ENCODE results near the gene TGM5.

Gene TGM5

DNA sequence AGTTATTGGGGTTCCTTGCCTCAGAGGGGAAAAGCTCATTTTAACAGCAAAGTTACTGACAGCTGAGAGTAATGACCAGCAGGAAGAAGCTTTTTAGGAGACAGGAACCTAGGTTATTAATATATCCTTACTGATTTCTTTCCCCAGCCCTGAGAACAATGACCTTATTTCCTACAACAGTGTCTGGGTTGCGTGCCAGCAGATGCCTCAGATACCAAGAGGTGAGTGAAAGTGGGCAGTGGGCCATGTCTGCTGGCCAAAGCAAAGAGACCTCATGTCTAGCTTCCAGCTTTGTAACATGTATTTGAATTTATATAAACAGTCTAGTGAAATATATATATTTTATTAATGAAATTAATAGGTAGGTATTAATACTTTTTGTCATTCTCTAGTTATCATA is 76.5 kb downstream of the TGM5 start:
- DNase-seq: no peak

GRCh38 chr15:43189296-43189695 is 77.4 kb downstream of the TGM5 start:
- no peak for DNase-seq

- DNase-seq: no peak
Observed at GRCh38 chr15:43187544-43188155, 79.1 kb downstream of the TGM5 start.

- DNase-seq: no peak
Observed at GRCh38 chr15:43186003-43186353, 80.8 kb downstream of the TGM5 start.

DNA sequence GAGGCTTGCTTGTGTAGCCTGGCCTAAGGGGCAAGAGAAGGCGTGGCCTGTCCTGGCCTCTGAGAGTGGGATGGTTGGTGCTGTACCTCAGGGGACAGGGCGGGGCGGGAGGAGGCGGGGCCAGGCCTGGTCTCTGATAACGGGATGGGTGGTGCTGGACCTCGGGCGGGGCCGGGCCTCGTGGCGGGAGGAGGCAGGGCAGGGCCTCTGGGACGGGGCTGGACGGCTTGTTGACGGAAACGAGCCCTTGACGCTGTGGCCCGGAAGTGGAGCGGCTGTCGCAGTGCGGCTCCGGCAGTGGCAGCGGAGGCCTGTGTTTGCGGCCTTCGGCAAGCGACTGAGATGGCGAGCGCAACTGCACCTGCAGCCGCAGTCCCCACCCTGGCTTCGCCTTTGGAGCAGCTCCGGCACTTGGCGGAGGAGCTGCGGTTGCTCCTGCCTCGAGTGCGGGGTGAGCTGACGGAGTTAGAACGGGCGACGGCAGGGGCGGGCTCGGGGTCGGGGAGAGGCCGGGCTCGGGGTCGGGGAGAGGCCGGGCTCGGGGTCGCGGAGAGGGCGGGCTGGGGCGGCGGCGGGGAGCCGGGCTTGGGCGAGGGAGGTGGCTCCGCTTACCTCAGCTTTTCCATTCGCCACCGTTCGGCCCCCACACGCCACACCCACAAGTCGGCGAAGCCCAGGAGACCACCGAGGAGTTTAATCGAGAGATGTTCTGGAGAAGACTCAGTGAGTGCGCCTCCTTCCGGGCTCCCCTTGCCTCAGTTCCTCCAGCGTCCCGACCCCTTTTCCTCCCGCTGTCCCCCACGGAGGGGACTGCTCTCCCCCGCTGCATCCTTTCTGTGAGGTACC is 81.3 kb downstream of the TGM5 start, which contains the start of gene CCNDBP1:
Gene CCNDBP1, plus strand, starts transcription at position 247 of the 846 bp plus-strand sequence. Its CDS starts 96 bp downstream, at position 343.
- peak; percentile 76 to 87 for DNase-seq

GRCh38 chr15:43184407-43185124 is 82.2 kb downstream of the TGM5 start:
- DNase-seq: no peak

DNA sequence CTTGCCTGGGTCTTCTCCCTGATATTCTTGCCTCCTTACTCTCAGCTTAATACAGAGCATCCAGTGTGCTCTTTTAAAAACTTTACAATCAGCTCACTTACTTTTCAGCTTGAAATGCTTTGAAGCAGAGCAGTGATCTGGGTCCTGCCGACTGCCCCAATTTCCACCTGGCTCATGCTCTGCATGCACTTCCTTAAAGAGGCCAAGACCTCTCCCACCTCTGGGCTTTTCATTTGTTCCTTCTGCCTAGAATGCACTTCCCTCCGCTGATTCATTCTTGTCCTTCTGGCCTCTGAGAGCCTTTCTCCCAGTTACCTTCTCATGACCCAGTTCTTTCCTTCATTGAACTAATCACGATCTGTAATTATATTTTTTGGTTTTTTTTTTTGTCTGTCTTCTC is 83.5 kb downstream of the TGM5 start:
- no peak for DNase-seq

Data from stimulated activated CD4-positive, alpha-beta T cell treated with anti-CD3 and anti-CD28 coated beads, Interleukin-4, amount 100 ng/mL, for 4 hours (primary cell).